Activated CD4-positive, CD25-positive, alpha-beta regulatory T cell treated with anti-CD3 and anti-CD28 coated beads, Interleukin-2, amount 50 U/mL, for 72 hours (primary cell): ENCODE data around the gene NCAPD3.

Experiments used
- DNase-seq: peaks from one replicate; pipeline ENCODE4 v3.0.0; 2021

Gene NCAPD3

GRCh38 chr11:134158023-134158422, 65.7 kb downstream of the NCAPD3 start:
- no peak for DNase-seq

- DNase-seq, result no peak
Measured at GRCh38 chr11:134157451-134157850, 66.3 kb downstream of the NCAPD3 start.

- DNase-seq, result no peak
Measured at GRCh38 chr11:134155946-134156865, 67.6 kb downstream of the NCAPD3 start.

- no peak for DNase-seq
Measured at GRCh38 chr11:134155456-134155855, 68.3 kb downstream of the NCAPD3 start.

- no peak for DNase-seq
Measured at GRCh38 chr11:134154441-134154840, 69.3 kb downstream of the NCAPD3 start.

GRCh38 chr11:134153147-134153905, 70.4 kb downstream of the NCAPD3 start:
- DNase-seq, result no peak

GRCh38 chr11:134152696-134153095, 71.1 kb downstream of the NCAPD3 start:
- no peak for DNase-seq

- DNase-seq, result no peak
Measured at GRCh38 chr11:134151083-134151747, 72.6 kb downstream of the NCAPD3 start.

GRCh38 chr11:134150195-134150903, 73.4 kb downstream of the NCAPD3 start:
- DNase-seq, result no peak

GRCh38 chr11:134149371-134149770, 74.4 kb downstream of the NCAPD3 start:
- DNase-seq, result no peak

- no peak for DNase-seq
Measured at GRCh38 chr11:134146598-134146997, 77.2 kb downstream of the NCAPD3 start.

- no peak for DNase-seq
Measured at GRCh38 chr11:134145715-134146114, 78.1 kb downstream of the NCAPD3 start.

- DNase-seq, result no peak
Measured at GRCh38 chr11:134144744-134145143, 79.0 kb downstream of the NCAPD3 start.

GRCh38 chr11:134143801-134144200, 80.0 kb downstream of the NCAPD3 start:
- DNase-seq, result no peak

- DNase-seq, result no peak
Measured at GRCh38 chr11:134142536-134142935, 81.2 kb downstream of the NCAPD3 start.

GRCh38 chr11:134140961-134141490, 82.7 kb downstream of the NCAPD3 start:
- DNase-seq, result no peak

GRCh38 chr11:134139873-134140331, 83.9 kb downstream of the NCAPD3 start:
- DNase-seq, result no peak

- DNase-seq, result no peak
Measured at GRCh38 chr11:134139303-134139872, 84.4 kb downstream of the NCAPD3 start.

GRCh38 chr11:134138376-134138775, 85.4 kb downstream of the NCAPD3 start:
- DNase-seq, result no peak

- no peak for DNase-seq
Measured at GRCh38 chr11:134134167-134134566, 89.6 kb downstream of the NCAPD3 start.

- no peak for DNase-seq
Measured at GRCh38 chr11:134132808-134133207, 91.0 kb downstream of the NCAPD3 start.
